H1 (cell line): ENCODE data around the gene BORCS6.

Experiments
- BACH1 ChIP-seq: IDR thresholded peaks from 2 replicates; pipeline ENCODE4 v1.6.1; 2012; ENCODE audit warnings: low read length, improper control_type of control experiment
- CBX5 ChIP-seq: fragments of 300-800, 300-1000 bp; sonication (generic); IDR thresholded peaks from 2 replicates; pipeline ENCODE4 v1.7.1; 2016; ENCODE audit warnings: antibody characterized with exemption, low read length, low read depth
- CBX8 ChIP-seq: fragments of 300-800, 300-1000 bp; sonication (generic); IDR thresholded peaks from 2 replicates; pipeline ENCODE4 v1.7.1; 2016; ENCODE audit warnings: low read depth, low read length, borderline replicate concordance
- CHD1 ChIP-seq: IDR thresholded peaks from 2 replicates; pipeline ENCODE4 v1.6.1; 2012; ENCODE audit warnings: low read depth, low read length, improper control_type of control experiment
- CTCF ChIP-seq, 3 experiments: IDR thresholded peaks; 1 replicate in 2 of 3; 2 replicates in 1 of 3; pipeline versions ENCODE4 v1.5.1 to v1.6.1; 2011; ENCODE audit warnings: low read length in 3 of 3, mild to moderate bottlenecking in 3 of 3, inconsistent platforms in 2 of 3, low read depth in 1 of 3, moderate library complexity in 1 of 3; ENCODE audit not compliant: insufficient read depth in 1 of 3; ENCODE audit errors: control extremely low read depth in 1 of 3
- EP300 ChIP-seq, 2 experiments: IDR thresholded peaks; 1 replicate in 1 of 2; 2 replicates in 1 of 2; pipeline ENCODE4 v1.6.1; 2011 to 2012; ENCODE audit warnings: low read depth in 2 of 2, low read length in 2 of 2, mild to moderate bottlenecking in 2 of 2, borderline replicate concordance in 1 of 2, inconsistent platforms in 1 of 2, moderate library complexity in 1 of 2
- EZH2 ChIP-seq: fragments of 200-600 bp; sonication (generic); IDR thresholded peaks from 2 replicates; pipeline ENCODE4 v1.7.1; 2012; ENCODE audit warnings: low read depth, mild to moderate bottlenecking, moderate library complexity, low read length, inconsistent platforms; ENCODE audit not compliant: severe bottlenecking
- POLR2AphosphoS5 ChIP-seq: IDR thresholded peaks from 2 replicates; pipeline ENCODE4 v1.6.1; 2011; ENCODE audit warnings: low read depth, low read length
- RXRA ChIP-seq: IDR thresholded peaks from 2 replicates; pipeline ENCODE4 v1.6.1; 2011; ENCODE audit warnings: low read depth, mild to moderate bottlenecking, low read length, moderate library complexity; ENCODE audit not compliant: insufficient read depth
- YY1 ChIP-seq: IDR thresholded peaks from 2 replicates; pipeline ENCODE4 v1.6.1; 2011; ENCODE audit warnings: low read depth, mild to moderate bottlenecking, low read length
- TF ChIP-seq, protein P1 (sequence below): IDR thresholded peaks from 2 replicates; pipeline ENCODE4 v1.6.1; 2011; ENCODE audit warnings: low read depth, mild to moderate bottlenecking, low read length; ENCODE audit not compliant: insufficient read depth
- TF ChIP-seq, protein P2 (sequence below): IDR thresholded peaks from 2 replicates; pipeline ENCODE4 v1.6.1; 2011; ENCODE audit warnings: low read length, improper control_type of control experiment

- TF ChIP-seq CTCF (IDR thresholded peaks at IDR 0.05; ENCODE audit: control extremely low read depth in 1 of 3, insufficient read depth in 1 of 3, low read depth in 1 of 3, low read length in 3 of 3): no peak
- no peak for TF ChIP-seq YY1
- TF ChIP-seq RXRA: no peak
- no peak for TF ChIP-seq EZH2
- TF ChIP-seq, protein P1, sequence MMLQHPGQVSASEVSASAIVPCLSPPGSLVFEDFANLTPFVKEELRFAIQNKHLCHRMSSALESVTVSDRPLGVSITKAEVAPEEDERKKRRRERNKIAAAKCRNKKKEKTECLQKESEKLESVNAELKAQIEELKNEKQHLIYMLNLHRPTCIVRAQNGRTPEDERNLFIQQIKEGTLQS: no peak
- no peak for TF ChIP-seq EP300 (IDR thresholded peaks at IDR 0.05; ENCODE audit: borderline replicate concordance in 1 of 2, low read depth in 2 of 2, low read length in 2 of 2)
- TF ChIP-seq BACH1: no peak
- no peak for TF ChIP-seq CBX8
- TF ChIP-seq CHD1: no peak
- TF ChIP-seq POLR2AphosphoS5: no peak
- TF ChIP-seq, protein P2, sequence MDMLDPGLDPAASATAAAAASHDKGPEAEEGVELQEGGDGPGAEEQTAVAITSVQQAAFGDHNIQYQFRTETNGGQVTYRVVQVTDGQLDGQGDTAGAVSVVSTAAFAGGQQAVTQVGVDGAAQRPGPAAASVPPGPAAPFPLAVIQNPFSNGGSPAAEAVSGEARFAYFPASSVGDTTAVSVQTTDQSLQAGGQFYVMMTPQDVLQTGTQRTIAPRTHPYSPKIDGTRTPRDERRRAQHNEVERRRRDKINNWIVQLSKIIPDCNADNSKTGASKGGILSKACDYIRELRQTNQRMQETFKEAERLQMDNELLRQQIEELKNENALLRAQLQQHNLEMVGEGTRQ: no peak
- TF ChIP-seq CBX5: no peak
Observed at GRCh38 chr17:8138374-8138671, 51.7 kb downstream of the BORCS6 start.
